Panc1 (cell line): Measurements from ENCODE around the gene CENPP. TPM values are rescaled to one million over a fixed set of nuclear protein-coding genes. Genes with fewer than 3 reads are reported as not detected.

Source experiments
- ATAC-seq: fragments of 200-7000 bp; cut with Tn5 transposase; 2 replicates; pipeline ENCODE4 v1.9.1; 2020; ENCODE audit warnings: mild to moderate bottlenecking, moderate library complexity
- BruUV-seq: library from RNA; stranded (reverse); fragments of 400-500 nt; replicated peaks from 2 replicates; lab custom pipeline; 2021; lab: Mats Ljungman, UMichigan
- CTCF ChIA-PET: fragments of 300-600 bp; sonication (Branson Sonifier 250); formaldehyde crosslinking; loops from one replicate; lab custom pipeline; 2022; ENCODE audit warnings: antibody characterized with exemption; lab: Charles Lee
- POLR2A ChIA-PET: fragments of 300-600 bp; sonication (Branson Sonifier 250); formaldehyde crosslinking; loops from one replicate; lab custom pipeline; 2022; ENCODE audit warnings: antibody characterized with exemption; lab: Charles Lee
- DNase-seq: peaks from one replicate; pipeline ENCODE4 v3.0.0-alpha.2; 2010; ENCODE audit warnings: low read depth, low spot score
- H3K27ac ChIP-seq: 2 replicates; pipeline ENCODE4 v1.5.1; 2011; ENCODE audit warnings: mild to moderate bottlenecking, low read length, inconsistent platforms
- H3K27me3 ChIP-seq: fragments of 200-500 bp; sonication (Bioruptor generic); 2 replicates; pipeline ENCODE4 v1.6.0; 2014; ENCODE audit warnings: low read length, inconsistent platforms; ENCODE audit not compliant: control insufficient read depth, insufficient read depth
- H3K36me3 ChIP-seq: fragments of 200-500 bp; sonication (Bioruptor generic); 2 replicates; pipeline ENCODE4 v1.5.1; 2014; ENCODE audit warnings: inconsistent platforms, mild to moderate bottlenecking, low read length, moderate library complexity; ENCODE audit not compliant: control insufficient read depth, insufficient read depth
- H3K4me1 ChIP-seq: 2 replicates; pipeline ENCODE4 v1.5.1; 2011; ENCODE audit warnings: inconsistent platforms, mild to moderate bottlenecking, low read length, moderate library complexity; ENCODE audit not compliant: control insufficient read depth, insufficient read depth
- H3K4me3 ChIP-seq, 2 experiments: 2 replicates each; pipeline ENCODE4 v1.5.1; 2011 to 2012; ENCODE audit warnings: low read depth in 2 of 2, low read length in 2 of 2, mild to moderate bottlenecking in 2 of 2, inconsistent platforms in 1 of 2, moderate library complexity in 1 of 2
- H3K9me3 ChIP-seq: fragments of 200-500 bp; sonication (Bioruptor generic); 2 replicates; pipeline ENCODE4 v1.5.1; 2014; ENCODE audit warnings: low read depth, mild to moderate bottlenecking, inconsistent platforms, low read length, moderate library complexity; ENCODE audit not compliant: control insufficient read depth, insufficient read depth
- CTCF ChIP-seq: fragments of 450-650 bp; IDR thresholded peaks from 2 replicates; pipeline ENCODE4 v1.5.1; 2017; ENCODE audit warnings: mild to moderate bottlenecking
- POLR2AphosphoS5 ChIP-seq: IDR thresholded peaks from 2 replicates; pipeline ENCODE4 v1.6.1; 2012; ENCODE audit warnings: mild to moderate bottlenecking, low read depth, low read length, moderate library complexity
- REST ChIP-seq, 2 experiments: IDR thresholded peaks; 2 replicates each; pipeline ENCODE4 v1.6.1; 2011 to 2012; ENCODE audit warnings: low read depth in 2 of 2, control low read depth in 1 of 2, low read length in 1 of 2, mild to moderate bottlenecking in 1 of 2, moderate library complexity in 1 of 2; ENCODE audit not compliant: insufficient read depth in 1 of 2
- SIN3A ChIP-seq: IDR thresholded peaks from 2 replicates; pipeline ENCODE4 v1.6.1; 2012; ENCODE audit warnings: low read depth, mild to moderate bottlenecking, low read length, moderate library complexity, borderline replicate concordance; ENCODE audit not compliant: insufficient read depth
- TCF7L2 ChIP-seq: IDR thresholded peaks from 2 replicates; pipeline ENCODE4 v1.6.1; 2011; ENCODE audit warnings: mild to moderate bottlenecking, low read depth, low read length, inconsistent platforms
- in situ Hi-C: cut with HindIII; loops from 2 replicates; pipeline ENCODE4 v1.10.0; 2016; ENCODE audit warnings: low sequenced_read_pairs, low pct_unique_long_range_greater_than_20kb
- intact Hi-C: fragments of 100-400 bp; cut with micrococcal nuclease; formaldehyde crosslinking; loops from one replicate; pipeline ENCODE4 v1.10.0; 2022; ENCODE audit not compliant: unreplicated experiment
- total RNA-seq: library from RNA; stranded (reverse); gene quantifications from one replicate; pipeline ENCODE4 v1.2.1, GENCODE V29; 2021; ENCODE audit not compliant: unreplicated experiment

The CENPP gene
- total RNA-seq, 1 experiment from 2014 or later = 6.7 TPM

GRCh38 chr9:92534674-92535073 lies 208.9 kb downstream of the CENPP start:
- intact Hi-C loops = no loop called here
- no peak for TF ChIP-seq REST (IDR thresholded peaks at IDR 0.05; ENCODE audit: insufficient read depth in 1 of 2, low read depth in 2 of 2, low read length in 1 of 2)
- TF ChIP-seq CTCF = no peak
- TF ChIP-seq POLR2AphosphoS5 = no peak
- no peak for TF ChIP-seq SIN3A
- TF ChIP-seq TCF7L2 = no peak
- no peak for ATAC-seq
- H3K27ac ChIP-seq = no peak overlapping the region
- CTCF ChIA-PET = no interaction called here
- H3K9me3 ChIP-seq = no peaks in the 10 kb centered on the region
- H3K27me3 ChIP-seq = no peaks in the 10 kb centered on the region
- POLR2A ChIA-PET = no interaction called here
- no peak for DNase-seq
- BruUV-seq = no TSS peak
- H3K4me3 ChIP-seq = no peak overlapping the region
- no peaks in the 10 kb centered on the region for H3K4me1 ChIP-seq
- in situ Hi-C loops = no loop called here
- H3K36me3 ChIP-seq = no peaks in the 10 kb centered on the region

- no peaks in the 10 kb centered on the region for H3K9me3 ChIP-seq
- in situ Hi-C loops (no loop called here), intact Hi-C loops (no loop called here)
- ATAC-seq = no peak
- no peaks in the 10 kb centered on the region for H3K36me3 ChIP-seq
- no peak for DNase-seq
- TF ChIP-seq POLR2AphosphoS5 (no peak), SIN3A (no peak), TCF7L2 (no peak), REST (IDR thresholded peaks at IDR 0.05; ENCODE audit: insufficient read depth in 1 of 2, low read depth in 2 of 2, low read length in 1 of 2) (no peak), CTCF (no peak)
- ChIA-PET CTCF (no interaction called here), POLR2A (no interaction called here)
- H3K4me3 ChIP-seq = no peak within 1 kb of the TSS
- H3K27me3 ChIP-seq = no peaks in the 10 kb centered on the region
- H3K4me1 ChIP-seq = no peaks in the 10 kb centered on the region
- BruUV-seq = no TSS peak
- H3K27ac ChIP-seq = no peak within 1 kb of the TSS
Observed at GRCh38 chr9:92535940-92536850, 210.4 kb downstream of the CENPP start, which contains the start of gene ECM2. Gene ECM2 (minus strand): TSS chr9:92535990. CDS start chr9:92522866, 13,124 bp downstream.
